HG02884 (cell line): ENCODE results near the gene ZNF581.

Source experiments
- ATAC-seq: cut with Tn5 transposase; IDR thresholded peaks from one replicate; pipeline ENCODE4 v1.9.1; 2021; ENCODE audit warnings: mild to moderate bottlenecking, moderate library complexity; ENCODE audit not compliant: unreplicated experiment

Gene ZNF581

DNA sequence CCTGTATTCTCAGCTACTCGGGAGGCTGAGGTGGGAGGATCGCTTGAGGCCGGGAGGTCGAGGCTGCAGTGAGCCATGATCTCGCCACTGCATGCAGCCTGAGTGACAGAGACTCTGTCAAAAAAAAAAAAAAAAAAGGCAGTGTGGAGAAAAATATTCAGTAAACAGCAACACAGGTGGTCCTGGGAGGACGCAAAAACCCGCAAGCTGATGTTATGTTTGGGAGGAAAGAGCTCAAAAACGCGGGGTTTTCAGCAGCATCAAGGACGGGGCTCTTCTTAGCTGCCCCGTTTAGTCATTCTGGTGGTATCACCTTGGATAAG lies 18.5 kb upstream of the ZNF581 start:
- no peak for ATAC-seq

DNA sequence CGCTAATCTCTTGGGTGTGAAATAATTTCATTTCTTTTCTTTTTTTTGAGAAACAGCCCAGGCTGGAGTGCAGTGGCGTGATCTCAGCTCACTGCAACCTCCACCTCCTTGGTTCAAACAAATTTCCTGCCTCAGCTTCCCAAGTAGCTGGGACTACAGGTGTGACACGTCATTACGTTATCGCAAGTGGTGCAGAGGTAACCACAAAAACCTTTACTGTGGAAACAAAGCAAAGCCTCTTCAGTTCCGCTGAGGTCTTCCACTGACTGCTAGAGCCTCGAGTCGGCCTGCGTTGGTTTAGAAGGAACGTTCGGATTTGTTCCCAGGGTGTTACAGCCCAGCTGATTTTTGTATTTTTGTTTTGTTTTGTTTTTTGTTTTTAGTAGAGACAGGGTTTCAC lies 17.1 kb upstream of the ZNF581 start:
- no peak for ATAC-seq

DNA sequence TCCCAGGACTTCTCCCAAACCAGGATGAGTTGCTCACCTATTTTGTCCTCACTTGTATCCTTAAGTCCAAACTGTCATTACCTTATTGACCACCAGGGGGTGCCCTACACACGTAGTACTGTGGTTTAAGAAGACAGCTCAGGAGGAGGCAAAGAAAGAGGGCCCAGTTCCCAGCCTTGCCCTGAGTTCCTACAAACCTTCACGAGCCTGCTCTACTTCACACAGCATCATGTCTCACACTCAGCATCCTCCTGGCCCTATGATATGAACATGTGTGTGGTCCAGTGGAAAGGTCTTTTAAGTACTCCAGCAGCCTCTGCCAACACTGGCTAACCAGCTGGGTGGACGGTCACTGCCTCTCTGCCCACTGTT lies 11.0 kb upstream of the ZNF581 start:
- ATAC-seq: no peak

DNA sequence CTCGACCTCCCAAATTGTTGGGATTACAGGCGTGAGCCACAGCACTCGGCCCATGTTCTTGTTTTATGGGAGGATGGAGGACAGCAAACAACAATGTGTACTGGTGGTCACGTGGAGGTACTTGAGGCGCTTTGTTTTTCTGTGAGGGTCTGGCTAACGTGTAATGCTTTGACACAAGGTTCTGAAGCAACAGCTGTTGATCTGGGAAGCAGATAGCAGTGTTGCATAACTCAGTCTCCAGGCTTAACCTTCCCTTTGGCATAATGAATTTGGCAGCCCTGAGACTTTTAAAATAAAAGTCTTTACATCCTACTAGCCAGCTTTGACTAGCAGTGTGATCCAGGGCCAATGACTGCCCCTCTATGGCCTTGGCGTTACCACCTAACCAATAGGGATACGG lies 9.6 kb upstream of the ZNF581 start:
- no peak for ATAC-seq

GRCh38 chr19:55635334-55635717 lies 8.1 kb upstream of the ZNF581 start:
- ATAC-seq: no peak

GRCh38 chr19:55635856-55636440 lies 7.5 kb upstream of the ZNF581 start:
- ATAC-seq: no peak

DNA sequence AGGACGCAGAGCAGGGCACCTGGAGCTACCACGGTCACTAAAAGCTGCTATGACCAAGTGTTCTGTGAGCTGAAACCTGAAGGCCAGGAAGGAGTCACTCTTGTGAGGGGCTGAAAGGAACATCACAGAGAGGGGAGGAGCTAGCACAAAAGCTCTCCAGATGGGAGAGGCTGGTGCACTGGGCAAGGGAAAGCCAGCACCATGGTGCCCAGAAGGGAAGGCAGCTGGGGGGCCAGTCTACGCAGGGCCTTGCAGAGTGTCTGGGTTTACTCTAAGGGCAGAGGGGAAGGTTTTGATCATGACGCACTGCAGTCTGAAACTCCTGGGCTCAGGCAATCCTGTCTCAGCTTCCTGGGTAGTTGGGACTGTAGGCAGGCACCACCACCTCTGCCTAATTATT lies 6.7 kb upstream of the ZNF581 start:
- ATAC-seq: no peak

DNA sequence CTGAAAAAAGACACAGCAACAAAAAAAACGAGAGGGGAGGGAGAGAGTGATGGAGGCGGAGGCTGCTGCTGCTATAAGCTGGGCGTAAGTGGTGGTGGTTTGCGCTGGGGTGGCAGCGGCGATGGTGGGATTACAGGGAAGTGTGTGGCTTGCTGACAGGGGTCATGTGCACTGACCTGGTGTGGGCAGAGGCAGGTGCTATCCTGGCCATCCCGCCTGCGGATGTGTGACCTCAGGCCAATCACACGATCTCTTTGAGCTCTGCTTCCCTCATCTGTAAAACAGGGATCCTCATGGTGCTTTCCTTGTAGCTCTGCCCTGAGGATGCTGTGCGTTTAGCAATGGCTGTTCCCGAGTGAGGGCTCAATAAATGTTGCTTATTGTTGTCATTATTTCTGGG lies 5.9 kb upstream of the ZNF581 start:
- ATAC-seq: no peak

DNA sequence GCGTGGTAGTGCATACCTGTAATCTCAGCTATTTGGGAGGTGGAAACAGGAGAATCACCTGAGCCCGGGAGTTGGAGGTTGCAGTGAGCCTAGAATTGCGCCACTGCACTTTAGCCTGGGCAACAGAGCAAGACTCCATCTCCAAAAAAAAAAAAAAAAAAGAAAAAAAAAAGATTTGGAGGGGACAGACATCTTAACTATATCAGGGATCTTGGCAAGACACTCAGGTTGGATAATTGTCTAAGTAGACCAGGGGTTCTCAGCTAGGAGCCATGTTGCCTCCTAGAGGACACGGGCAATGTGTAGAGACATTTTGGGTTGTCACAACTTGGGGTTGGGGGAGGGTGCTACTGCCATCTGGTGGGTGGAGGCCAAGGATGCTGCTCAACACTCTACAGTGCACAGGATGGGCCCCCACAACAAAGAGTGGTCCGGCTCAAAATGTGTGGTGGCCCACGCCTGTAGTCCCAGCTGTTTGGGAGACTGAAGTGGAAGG lies 4.5 kb upstream of the ZNF581 start:
- ATAC-seq: no peak

DNA sequence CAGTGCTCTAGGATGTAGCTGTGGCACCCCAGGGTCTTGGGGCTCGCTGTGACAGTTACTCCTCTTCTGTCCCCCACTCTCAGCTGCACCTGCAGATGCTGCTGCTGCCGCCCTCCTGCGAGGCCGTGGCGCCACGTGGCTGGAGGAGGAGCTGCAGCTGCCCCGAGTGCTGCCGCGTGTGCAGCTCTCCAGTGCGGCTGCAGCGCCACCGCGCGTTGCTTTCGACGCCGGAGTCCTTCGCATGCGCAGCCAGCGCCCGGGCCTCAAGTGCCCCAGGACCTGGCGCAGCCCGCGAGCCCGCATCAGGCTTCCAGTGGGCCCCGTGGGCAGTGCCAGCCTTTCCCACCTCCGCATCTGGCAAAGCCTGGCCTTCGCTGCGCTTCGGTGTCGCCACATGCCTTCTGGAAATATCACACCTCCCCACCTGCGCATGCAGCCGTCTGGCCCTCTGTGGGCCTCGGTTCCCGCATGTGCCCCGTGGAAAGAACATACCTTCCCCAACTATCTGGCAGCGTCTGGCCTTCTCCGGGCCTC lies 3.3 kb upstream of the ZNF581 start:
- no peak for ATAC-seq

DNA sequence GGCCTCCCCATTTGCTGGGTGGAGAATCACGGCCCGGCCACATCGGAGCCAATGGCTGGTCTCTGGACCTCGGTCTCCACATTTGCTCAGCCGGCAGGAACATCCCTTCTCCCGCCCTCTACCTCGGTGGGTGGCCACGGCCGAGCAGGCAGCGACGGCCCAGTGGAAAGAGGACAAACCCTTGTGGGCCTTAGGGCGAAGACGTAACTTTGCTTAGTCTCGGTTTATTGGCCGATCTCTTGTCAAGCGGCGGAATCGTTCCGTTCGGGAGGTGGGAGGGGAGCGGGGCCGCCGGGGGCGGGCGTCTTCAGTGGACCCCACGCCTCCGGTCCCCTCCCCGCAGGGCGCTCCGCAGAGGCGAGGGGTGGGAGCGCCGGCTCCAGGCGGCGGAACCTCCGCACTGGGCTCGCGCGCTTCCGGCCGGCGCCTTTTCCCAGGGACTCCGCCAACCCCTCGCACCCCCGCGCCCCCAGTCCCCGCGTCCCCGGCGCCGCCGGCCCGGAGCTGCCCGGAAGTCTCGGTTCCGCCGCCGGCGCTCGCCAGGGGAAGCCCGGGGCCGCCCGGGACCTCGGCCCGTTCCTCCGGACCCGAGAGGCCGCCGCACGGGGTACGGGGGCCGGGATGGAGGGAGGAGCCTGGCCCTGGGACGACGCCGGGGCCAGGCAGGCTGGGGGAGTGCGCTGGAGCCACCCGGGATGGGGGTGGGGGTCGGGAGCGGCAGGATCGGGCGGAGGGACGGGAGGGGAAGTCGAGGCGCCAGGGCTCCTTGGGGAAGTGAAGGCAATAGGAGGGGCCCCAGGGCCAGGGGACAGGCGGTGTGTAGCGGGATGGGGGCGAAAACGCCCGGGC lies 2.6 kb upstream of the ZNF581 start, which contains the start of gene ZNF580:
Gene ZNF580, plus strand, starts transcription at position 426 of the 849 bp plus-strand sequence. CDS start 1,507 bp downstream, outside the sequence.
- no peak for ATAC-seq

DNA sequence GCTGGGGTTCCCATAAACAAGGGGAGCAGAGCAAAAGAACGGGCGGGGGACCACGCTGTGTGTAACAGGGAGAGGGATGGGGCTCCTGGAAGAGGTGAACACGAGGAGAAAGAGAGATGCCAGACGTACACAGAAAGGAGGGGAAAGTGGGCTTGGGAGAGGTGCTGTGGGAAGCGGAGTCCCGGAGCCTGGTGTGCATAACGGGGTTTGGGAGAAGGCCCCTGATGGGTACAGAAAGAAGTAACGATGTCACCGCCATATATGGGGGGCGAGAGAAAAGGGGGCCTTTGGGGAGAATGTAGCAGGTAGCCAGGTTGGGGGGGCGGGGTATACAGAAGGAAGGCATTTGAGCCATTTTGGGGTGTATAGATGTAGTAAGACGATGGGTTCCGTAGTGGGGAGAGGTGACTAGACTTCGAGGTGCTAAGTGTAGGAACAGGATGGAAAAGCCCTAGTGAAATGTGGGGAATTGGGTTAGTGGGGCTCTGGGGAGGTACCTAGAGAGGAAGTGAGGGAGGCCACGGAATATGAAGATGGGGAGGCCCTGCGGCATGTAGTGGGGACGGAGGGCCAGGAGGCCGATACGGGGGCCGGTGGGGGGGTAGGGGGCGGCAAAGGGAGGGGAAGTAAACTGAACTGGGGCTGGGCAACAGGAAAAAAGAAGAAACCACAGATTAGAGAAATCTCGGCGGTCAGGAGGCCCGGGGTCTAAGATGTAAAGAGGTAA lies 1.9 kb upstream of the ZNF581 start:
- ATAC-seq: no peak

DNA sequence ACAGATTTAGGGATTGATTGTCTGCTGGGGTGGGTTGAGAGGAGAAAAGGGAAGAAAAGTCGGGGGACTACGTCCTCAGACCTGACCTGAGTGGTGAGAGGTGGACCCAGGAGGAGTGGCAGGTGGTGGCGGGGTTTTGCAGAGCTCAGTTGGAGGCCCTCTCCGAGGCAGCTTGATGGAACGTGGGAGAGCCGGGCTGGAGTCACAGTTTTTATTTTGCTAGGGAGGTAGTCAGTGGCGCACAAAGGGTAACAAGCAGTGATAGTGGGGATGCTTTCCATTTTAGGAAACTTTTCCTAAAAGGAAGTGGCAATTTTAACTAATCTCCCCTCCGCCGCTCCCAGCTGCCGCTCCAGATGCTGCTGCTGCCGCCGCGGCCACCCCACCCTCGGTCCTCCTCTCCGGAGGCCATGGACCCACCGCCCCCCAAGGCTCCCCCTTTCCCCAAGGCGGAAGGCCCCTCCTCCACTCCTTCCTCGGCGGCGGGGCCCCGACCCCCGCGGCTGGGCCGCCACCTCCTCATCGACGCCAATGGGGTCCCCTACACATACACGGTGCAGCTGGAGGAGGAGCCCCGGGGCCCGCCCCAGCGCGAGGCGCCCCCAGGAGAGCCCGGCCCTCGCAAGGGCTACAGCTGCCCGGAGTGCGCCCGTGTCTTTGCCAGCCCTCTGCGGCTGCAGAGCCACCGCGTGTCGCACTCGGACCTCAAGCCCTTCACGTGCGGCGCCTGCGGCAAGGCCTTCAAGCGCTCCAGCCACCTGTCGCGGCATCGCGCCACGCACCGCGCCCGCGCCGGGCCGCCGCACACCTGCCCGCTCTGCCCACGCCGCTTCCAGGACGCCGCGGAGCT lies 1.1 kb upstream of the ZNF581 start:
- ATAC-seq: no peak

- no peak for ATAC-seq
These were observed 383 bp downstream of the ZNF581 start for GRCh38 chr19:55643887-55644176.

- ATAC-seq: no peak
These were observed 863 bp downstream of the ZNF581 start for GRCh38 chr19:55644191-55644833.

- ATAC-seq: no peak
These were observed 1.5 kb downstream of the ZNF581 start for GRCh38 chr19:55644842-55645511.

DNA sequence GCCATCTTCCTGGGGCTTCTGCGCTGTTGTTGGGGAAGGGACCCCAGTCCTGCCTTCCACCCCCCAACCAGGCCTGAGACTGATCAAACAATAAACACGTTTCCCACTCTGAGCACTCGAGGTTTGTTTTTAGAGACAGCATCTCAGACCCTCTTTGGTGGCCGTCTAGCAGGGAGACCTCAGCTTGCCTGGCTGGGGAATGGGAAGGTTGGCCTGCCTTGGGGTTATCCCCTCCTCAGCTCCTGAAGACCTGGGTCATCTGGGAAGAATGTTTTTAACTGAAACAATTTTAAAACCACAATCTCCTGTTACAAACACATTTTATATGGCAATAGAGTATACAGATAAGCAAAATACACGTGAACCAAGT lies 2.0 kb downstream of the ZNF581 start:
- ATAC-seq: no peak

DNA sequence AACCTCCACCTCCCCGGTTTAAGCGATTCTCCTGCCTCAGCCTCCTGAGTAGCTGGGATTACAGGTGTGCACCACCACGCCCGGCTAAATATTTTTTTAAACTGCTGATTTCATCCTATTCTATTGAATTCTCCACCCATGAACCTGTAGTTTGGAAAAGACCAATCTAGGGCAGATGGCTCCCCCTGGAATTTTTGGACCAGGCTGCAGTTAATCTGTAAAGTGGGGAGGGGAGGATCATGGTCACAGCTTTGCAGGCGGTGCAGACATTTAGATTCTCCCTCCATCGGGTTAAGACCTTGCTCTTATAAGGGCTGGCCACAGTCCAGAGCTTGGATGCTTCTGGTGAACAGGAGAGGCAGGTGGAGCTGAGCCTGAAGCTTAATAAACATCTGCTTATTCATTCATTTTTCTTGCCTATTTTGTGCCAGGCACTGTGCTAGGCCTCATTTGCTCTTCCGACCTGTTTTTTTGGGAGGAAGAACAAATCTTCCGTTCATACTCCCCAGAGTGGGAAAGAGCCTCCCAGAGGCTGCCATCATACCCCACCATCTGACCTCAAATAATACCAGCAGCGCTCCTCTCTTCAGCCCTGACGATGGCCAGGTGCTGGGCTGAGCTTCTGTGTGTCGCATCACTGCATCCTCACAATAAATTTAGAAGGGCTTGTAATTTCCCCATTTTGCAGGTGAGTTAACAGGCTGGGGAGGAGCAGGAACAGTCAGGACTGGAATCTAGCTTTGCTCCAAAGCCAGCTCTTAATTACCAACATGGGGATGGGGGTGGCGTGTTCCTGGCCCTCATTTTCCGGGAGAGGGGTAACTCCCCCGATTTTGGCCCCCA lies 3.7 kb downstream of the ZNF581 start:
- no peak for ATAC-seq
